GM19324 (cell line): ENCODE measurements around the gene ZC3H12A.

ENCODE experiments used
- ATAC-seq: cut with Tn5 transposase; IDR thresholded peaks from one replicate; pipeline ENCODE4 v1.9.1; 2021; ENCODE audit warnings: mild to moderate bottlenecking, moderate library complexity; ENCODE audit not compliant: unreplicated experiment, low FRiP score

The ZC3H12A gene

GRCh38 chr1:37477946-37478345, 3.6 kb downstream of the ZC3H12A start:
- ATAC-seq: no peak

GRCh38 chr1:37478451-37478881, 4.1 kb downstream of the ZC3H12A start:
- no peak for ATAC-seq

- ATAC-seq: no peak
Measured at GRCh38 chr1:37478890-37479254, 4.5 kb downstream of the ZC3H12A start.

- ATAC-seq: no peak
Measured at GRCh38 chr1:37479255-37480124, 5.1 kb downstream of the ZC3H12A start.

- ATAC-seq: no peak
Measured at GRCh38 chr1:37480125-37480466, 5.7 kb downstream of the ZC3H12A start.

GRCh38 chr1:37480581-37481288, 6.4 kb downstream of the ZC3H12A start:
- no peak for ATAC-seq

- ATAC-seq: no peak
Measured at GRCh38 chr1:37481289-37482003, 7.1 kb downstream of the ZC3H12A start.

GRCh38 chr1:37482004-37482785, 7.8 kb downstream of the ZC3H12A start:
- ATAC-seq: no peak

GRCh38 chr1:37482796-37483744, 8.7 kb downstream of the ZC3H12A start:
- ATAC-seq: no peak

- no peak for ATAC-seq
Measured at GRCh38 chr1:37483785-37484184, 9.4 kb downstream of the ZC3H12A start.

GRCh38 chr1:37484325-37485051, 10.1 kb downstream of the ZC3H12A start:
- ATAC-seq: no peak

GRCh38 chr1:37485902-37486679, 11.7 kb downstream of the ZC3H12A start:
- no peak for ATAC-seq

GRCh38 chr1:37486680-37487618, 12.6 kb downstream of the ZC3H12A start:
- ATAC-seq: no peak

- ATAC-seq: no peak
Measured at GRCh38 chr1:37487619-37487984, 13.2 kb downstream of the ZC3H12A start.

GRCh38 chr1:37493336-37494098, 19.1 kb downstream of the ZC3H12A start:
- no peak for ATAC-seq

- no peak for ATAC-seq
Measured at GRCh38 chr1:37495875-37496274, 21.5 kb downstream of the ZC3H12A start.
